LNCaP clone FGC (cell line): ENCODE data around the gene NUDT8.
"Not testable (repeated sequence)": the region's sequence is repeated elsewhere in the genome, so short reads cannot be mapped to it uniquely, and the experiment has no call there.

ENCODE experiments used
- DNase-seq: peaks from one replicate; pipeline ENCODE4 v3.0.0-alpha.2; 2011; ENCODE audit warnings: low read depth
- H3K4me3 ChIP-seq: 2 replicates; pipeline ENCODE4 v1.5.1; 2011; ENCODE audit warnings: mild to moderate bottlenecking, low read depth, low read length, control low read depth
- TF ChIP-seq, protein P1 (sequence below): IDR thresholded peaks from 2 replicates; pipeline ENCODE4 v1.5.1; 2012; ENCODE audit warnings: mild to moderate bottlenecking; ENCODE audit not compliant: control insufficient read depth, insufficient read depth; ENCODE audit errors: extremely low read depth

NUDT8 gene

DNA sequence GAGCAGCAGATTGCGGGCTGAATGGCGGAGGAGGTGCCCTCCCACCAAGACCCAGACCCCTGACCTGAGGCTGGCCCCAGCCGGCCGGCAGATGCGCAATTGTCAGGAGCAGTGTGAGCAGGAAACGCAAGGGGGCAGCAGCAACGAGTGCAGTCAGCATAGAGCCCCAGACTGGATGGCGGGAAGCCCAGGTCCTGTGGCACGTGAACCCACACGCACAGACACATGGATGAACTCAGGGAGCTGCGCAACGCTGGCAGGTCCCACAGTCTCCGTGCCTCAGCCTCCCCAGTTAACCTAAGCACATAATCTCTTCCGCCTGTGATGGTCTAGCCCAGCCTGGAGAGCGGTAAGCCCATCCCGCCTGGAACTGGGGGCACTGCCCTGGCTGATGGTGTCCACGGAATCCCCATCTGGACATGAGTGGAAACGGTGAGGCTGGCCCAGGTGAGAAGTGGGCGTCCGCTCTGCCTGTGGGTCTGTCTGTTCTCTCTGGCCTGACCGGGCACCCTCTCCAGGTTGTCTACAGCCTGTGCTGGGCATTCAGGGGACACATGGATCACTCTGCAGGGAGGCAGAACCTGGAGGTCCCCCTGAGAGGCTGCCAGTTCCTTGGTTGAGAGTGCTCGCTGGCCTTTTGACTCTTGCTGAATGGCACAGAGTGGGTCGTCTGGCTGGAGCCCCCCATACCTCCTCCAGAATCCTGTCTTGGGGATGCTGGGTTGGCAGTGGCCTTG, 10.5 kb upstream of the NUDT8 start:
- no peak for DNase-seq
- no peak overlapping the region for H3K4me3 ChIP-seq
- TF ChIP-seq, protein P1, sequence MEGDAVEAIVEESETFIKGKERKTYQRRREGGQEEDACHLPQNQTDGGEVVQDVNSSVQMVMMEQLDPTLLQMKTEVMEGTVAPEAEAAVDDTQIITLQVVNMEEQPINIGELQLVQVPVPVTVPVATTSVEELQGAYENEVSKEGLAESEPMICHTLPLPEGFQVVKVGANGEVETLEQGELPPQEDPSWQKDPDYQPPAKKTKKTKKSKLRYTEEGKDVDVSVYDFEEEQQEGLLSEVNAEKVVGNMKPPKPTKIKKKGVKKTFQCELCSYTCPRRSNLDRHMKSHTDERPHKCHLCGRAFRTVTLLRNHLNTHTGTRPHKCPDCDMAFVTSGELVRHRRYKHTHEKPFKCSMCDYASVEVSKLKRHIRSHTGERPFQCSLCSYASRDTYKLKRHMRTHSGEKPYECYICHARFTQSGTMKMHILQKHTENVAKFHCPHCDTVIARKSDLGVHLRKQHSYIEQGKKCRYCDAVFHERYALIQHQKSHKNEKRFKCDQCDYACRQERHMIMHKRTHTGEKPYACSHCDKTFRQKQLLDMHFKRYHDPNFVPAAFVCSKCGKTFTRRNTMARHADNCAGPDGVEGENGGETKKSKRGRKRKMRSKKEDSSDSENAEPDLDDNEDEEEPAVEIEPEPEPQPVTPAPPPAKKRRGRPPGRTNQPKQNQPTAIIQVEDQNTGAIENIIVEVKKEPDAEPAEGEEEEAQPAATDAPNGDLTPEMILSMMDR = no peak

DNA sequence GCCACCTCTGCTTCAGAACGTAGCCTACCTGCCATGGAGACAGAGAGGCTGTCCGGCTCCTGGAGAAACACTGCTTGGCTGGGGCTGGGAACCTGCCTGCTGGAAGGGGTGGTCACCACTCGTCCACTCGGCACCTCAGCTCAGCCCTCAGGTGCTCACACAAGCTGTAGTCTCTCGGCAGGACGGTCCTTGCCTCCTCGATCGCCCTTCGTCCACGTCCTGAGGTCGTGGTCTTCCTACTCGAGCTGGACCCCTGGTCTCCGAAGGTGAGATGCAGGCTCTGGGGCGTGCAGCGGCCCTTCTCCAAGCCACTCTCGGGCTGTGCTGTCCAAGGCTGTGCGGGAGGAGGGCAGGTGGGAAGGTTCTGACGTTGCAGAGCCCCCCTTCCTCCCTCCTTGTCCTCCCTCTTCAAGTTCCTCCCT, 9.7 kb upstream of the NUDT8 start, which contains the start of gene TBX10:
Gene TBX10, minus strand, starts transcription at position 326 of the 422 bp plus-strand sequence. Its CDS starts 291 bp downstream, at position 35.
- no peak for DNase-seq
- TF ChIP-seq, protein P1 = no peak

DNA sequence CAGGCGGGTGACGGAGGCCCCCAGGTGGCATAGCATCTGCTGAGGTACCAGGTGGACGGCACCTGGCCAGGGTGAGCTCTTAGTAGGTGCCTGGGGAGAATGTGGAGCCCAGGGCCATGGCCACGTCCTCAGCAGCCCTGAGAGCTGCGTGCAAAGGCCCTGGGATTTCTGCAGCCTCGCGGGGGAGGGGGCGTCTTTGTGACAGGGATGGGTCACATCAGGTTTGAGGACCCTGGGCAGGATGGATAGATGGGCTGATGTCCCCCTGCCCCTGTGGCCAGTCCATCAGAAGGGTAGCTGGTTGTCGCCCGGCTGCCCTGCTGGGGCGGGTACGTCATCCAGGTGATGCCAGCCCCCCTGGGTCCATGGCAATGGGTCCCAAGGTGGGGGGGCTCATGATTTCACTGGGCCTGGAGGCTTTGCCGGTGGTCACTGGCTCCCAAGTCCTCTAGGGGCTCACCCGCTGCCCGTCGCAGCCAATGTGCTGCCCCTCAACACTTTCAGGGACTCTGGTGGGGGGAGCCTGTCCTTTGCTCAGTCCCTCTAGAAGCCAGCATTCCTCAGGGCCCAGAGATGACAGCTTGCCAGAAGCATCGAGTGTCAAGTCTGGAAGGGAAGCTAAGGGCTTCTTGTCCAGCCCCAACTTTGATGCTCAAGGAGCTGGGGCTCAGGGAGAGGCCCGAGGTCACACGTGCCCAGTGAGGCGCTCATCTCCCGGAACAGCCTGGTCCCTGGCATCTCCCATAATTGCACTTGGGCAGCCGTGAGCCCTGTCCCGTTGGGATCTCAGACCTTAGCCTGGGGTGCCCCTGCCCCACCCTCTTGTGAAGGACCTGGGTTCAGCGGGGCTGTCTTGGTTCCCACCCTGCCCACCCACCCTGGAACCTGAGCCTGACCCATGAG, 9.0 kb upstream of the NUDT8 start:
- TF ChIP-seq, protein P1 = no peak
- H3K4me3 ChIP-seq = no peak overlapping the region
- no peak for DNase-seq

More for the DNA sequence above, 9.7 kb upstream of the NUDT8 start, which contains the start of gene TBX10:
- H3K4me3 ChIP-seq = no peak within 1 kb of the TSS

DNA sequence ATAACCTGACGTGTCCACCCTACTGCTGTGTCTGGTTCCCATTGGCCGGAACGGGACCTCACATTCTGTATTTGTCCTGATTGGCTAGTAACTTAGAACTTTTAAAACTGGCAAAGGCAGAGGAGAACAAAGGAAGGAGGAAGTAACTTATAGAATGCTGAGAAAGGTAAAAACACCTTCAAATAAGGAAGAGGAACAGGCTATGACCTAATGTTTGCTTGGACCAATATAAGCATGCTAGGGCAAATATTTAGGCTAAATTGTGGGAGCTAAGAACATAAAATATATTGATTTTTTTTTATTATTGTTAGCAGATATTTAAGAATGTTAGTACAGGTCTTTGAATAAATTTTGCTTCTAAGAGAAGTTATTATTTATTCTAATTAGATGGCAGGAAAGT, 7.7 kb upstream of the NUDT8 start:
- DNase-seq = peak; percentile 91
- H3K4me3 ChIP-seq = not testable (repeated sequence)

DNA sequence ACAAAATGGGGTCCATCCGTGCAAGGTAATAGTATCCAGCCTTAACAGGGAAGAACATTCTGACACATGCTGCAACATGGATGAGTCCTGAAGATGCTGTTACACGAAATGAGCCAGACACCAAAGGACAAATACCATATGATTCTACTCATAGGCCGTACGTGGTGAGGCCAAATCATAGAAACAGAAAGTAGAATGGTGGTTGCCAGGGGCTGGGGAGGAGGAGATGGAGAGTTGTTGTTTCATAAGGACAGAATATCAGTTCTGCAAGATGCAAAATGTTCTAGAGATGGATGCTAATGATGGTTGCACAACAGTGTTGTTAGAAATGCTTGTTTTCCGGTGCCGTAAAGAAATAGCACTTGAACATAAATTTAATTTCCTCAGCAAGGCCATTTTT, 7.2 kb upstream of the NUDT8 start:
- no peak for DNase-seq
- TF ChIP-seq, protein P1 = no peak
- H3K4me3 ChIP-seq = no peak overlapping the region

DNA sequence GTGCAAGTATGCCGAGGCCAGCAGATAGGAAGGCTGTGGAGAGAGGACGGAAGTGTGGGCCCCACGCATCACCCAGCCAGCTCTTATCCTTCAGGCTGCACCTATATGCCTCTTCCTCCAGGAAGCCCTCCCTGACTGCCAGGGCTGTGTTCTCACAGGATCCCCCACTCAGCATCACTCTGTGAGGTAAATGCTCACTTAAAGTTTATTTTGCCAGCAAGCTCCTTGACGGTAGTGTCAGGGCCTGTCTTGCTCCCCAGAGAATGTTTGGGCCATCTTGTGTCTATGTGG, 5.4 kb upstream of the NUDT8 start:
- H3K4me3 ChIP-seq = no peak overlapping the region
- DNase-seq = no peak
- TF ChIP-seq, protein P1 = no peak
